GM10266 (cell line): ENCODE data around the gene PELI2.

ENCODE experiments used
- DNase-seq: peaks from one replicate; pipeline ENCODE4 v3.0.0; 2012; ENCODE audit errors: extremely low spot score
- CTCF ChIP-seq: IDR thresholded peaks from 2 replicates; pipeline ENCODE4 v1.5.1; 2012; ENCODE audit warnings: mild to moderate bottlenecking, low read depth; ENCODE audit not compliant: control insufficient read depth, insufficient read depth; ENCODE audit errors: missing control alignments

PELI2 gene

DNA sequence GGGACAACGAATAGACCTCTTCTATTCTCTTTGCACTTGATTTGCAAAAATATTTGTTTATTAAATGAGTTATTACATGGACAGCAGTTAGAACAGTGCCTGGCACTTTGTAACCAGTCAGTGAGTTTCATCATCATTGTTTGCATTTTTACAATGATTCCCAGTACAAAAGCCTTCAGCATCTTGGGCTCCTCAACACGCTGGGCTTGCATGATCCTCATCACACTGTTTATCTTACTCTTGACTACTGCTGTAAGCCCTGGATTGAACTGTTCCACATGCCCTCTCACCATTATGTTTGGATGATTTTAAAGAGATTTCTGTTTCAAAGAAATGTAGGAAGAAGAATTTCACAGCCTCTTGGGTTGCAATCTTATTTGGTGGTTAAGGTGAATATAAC lies 204.3 kb downstream of the PELI2 start:
- no peak for TF ChIP-seq CTCF
- no peak for DNase-seq

DNA sequence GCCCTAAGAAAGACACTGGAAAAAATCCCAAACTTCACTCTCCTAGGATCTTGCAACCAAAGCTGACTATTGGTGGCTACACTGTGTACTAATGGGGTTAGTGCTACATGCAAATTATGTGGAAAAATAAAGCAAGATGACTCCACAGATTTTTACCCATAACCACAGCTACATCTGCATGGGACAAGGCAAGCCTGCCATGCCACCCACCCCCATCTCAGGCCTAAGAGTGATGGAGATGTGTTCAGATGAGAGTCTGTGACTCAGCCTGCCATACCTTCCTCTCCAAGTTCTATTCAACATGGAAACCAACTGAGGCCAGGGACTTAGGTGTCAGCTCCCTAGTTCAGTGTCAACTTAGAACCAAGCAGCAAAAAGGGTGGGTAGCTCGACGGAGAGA lies 206.2 kb downstream of the PELI2 start:
- TF ChIP-seq CTCF, result no peak
- DNase-seq, result no peak

DNA sequence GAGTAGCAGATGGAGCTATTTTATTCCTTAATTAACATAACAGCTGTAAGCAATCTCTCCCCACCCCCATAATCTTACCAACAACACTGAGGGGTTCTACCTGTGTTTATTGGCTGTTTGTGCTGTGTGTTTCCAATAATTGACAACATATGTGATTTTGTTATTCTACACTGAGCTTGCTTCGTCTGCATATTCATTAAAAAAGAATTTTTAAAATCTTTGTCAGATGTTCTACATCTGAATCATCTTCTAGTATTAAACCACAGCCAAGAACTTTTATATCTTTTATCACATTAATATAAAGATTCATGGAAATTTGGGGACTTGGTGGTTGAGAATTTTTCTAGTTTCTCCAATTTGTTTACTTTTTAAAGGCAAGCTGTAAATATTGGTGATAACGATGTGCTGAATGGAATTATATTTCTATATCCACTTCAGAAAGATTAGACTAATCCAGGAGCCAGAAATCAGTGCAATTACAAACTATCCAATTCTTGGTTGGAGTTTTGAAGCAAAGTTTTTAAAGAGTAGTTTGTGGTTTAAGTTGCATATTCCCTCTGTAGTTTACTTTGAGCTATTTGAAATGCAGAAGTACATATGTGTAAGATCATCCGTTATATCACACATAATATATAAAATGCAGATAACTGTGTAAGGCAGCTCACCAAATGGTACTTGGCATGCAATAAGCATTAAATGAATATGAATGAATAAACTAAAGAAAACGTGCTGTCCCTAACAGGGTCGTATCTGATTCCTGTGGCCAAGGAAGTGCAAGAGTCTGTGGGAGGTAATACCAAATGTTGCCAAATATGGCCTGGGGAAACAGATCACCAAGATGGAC lies 206.9 kb downstream of the PELI2 start:
- TF ChIP-seq CTCF, result no peak
- no peak for DNase-seq

- no peak for TF ChIP-seq CTCF
- no peak for DNase-seq
Measured at GRCh38 chr14:56328021-56328420, 209.8 kb downstream of the PELI2 start.

GRCh38 chr14:56331592-56332216 lies 213.5 kb downstream of the PELI2 start:
- TF ChIP-seq CTCF, result no peak
- no peak for DNase-seq

- no peak for TF ChIP-seq CTCF
Measured at GRCh38 chr14:56333359-56334292, 215.4 kb downstream of the PELI2 start.

More at GRCh38 chr14:56333359-56334292, 215.4 kb downstream of the PELI2 start:
- DNase-seq, result no peak
